Measurements from ENCODE around the gene ASPSCR1.
A peak's percentile ranks its signal among the peaks of the same experiment; 100 is the strongest.
"Not testable (repeated sequence)": the region's sequence is repeated elsewhere in the genome, so short reads cannot be mapped to it uniquely, and the experiment has no call there.

ASPSCR1 gene

GRCh38 chr17:81941484-81942166 lies 35.8 kb upstream of the ASPSCR1 start:
- no peak for DNase-seq (ENCODE audit: low read depth in 2 of 2)

- no peak for DNase-seq (ENCODE audit: low read depth in 2 of 2)
Measured at GRCh38 chr17:81942167-81942553, 35.3 kb upstream of the ASPSCR1 start.

- DNase-seq (ENCODE audit: low read depth in 2 of 2): no peak
Measured at GRCh38 chr17:81944858-81945257, 32.6 kb upstream of the ASPSCR1 start.

- DNase-seq (ENCODE audit: low read depth in 2 of 2): no peak
Measured at GRCh38 chr17:81947189-81947588, 30.2 kb upstream of the ASPSCR1 start, which contains the start of gene MYADML2. MYADML2 (minus strand) TSS chr17:81947233; CDS start chr17:81941741, 5,492 bp downstream.

- DNase-seq (ENCODE audit: low read depth in 2 of 2): no peak
Measured at GRCh38 chr17:81948635-81949378, 28.6 kb upstream of the ASPSCR1 start.

- DNase-seq (ENCODE audit: low read depth in 2 of 2): no peak
Measured at GRCh38 chr17:81950501-81950900, 26.9 kb upstream of the ASPSCR1 start.

- DNase-seq (ENCODE audit: low read depth in 2 of 2): no peak
Measured at GRCh38 chr17:81951785-81952684, 25.4 kb upstream of the ASPSCR1 start.

GRCh38 chr17:81952792-81953228 lies 24.6 kb upstream of the ASPSCR1 start:
- no peak for DNase-seq (ENCODE audit: low read depth in 2 of 2)

- not testable (repeated sequence) for DNase-seq (ENCODE audit: low read depth in 2 of 2)
Measured at GRCh38 chr17:81953443-81953842, 24.0 kb upstream of the ASPSCR1 start.

- DNase-seq (ENCODE audit: low read depth in 2 of 2): no peak
Measured at GRCh38 chr17:81954131-81955057, 23.0 kb upstream of the ASPSCR1 start.

- DNase-seq (ENCODE audit: low read depth in 2 of 2): no peak
Measured at GRCh38 chr17:81955058-81955681, 22.3 kb upstream of the ASPSCR1 start.

- no peak for DNase-seq (ENCODE audit: low read depth in 2 of 2)
Measured at GRCh38 chr17:81955756-81956544, 21.5 kb upstream of the ASPSCR1 start.

GRCh38 chr17:81956607-81957589 lies 20.5 kb upstream of the ASPSCR1 start:
- no peak for DNase-seq (ENCODE audit: low read depth in 2 of 2)

- DNase-seq (ENCODE audit: low read depth in 2 of 2): no peak
Measured at GRCh38 chr17:81957691-81958432, 19.6 kb upstream of the ASPSCR1 start.

- no peak for DNase-seq (ENCODE audit: low read depth in 2 of 2)
Measured at GRCh38 chr17:81958633-81959342, 18.6 kb upstream of the ASPSCR1 start.

- DNase-seq (ENCODE audit: low read depth in 2 of 2): peak; percentile 59 to 61
Measured at GRCh38 chr17:81959362-81960129, 17.9 kb upstream of the ASPSCR1 start.

Measured in activated CD8-positive, alpha-beta memory T cell treated with anti-CD3 and anti-CD28 coated beads for 4 hours (primary cell).